GM12878 (cell line): ENCODE data around the gene CTNNBL1. TPM values are rescaled to one million over a fixed set of nuclear protein-coding genes. Genes with fewer than 3 reads are reported as not detected.

Experiments used
- ATAC-seq: fragments of 200-7000 bp; cut with Tn5 transposase; 3 replicates; pipeline ENCODE4 v1.9.1; 2020; ENCODE audit warnings: mild to moderate bottlenecking, moderate library complexity
- BruUV-seq: library from RNA; stranded (reverse); fragments of 400-500 nt; replicated peaks from 2 replicates; lab custom pipeline; 2021; lab: Mats Ljungman, UMichigan
- CTCF ChIA-PET: fragments of 300-600 bp; sonication (Branson Sonifier 250); formaldehyde crosslinking; extraction: SDS; loops from one replicate; lab custom pipeline; 2021; ENCODE audit warnings: inconsistent platforms; lab: Yijun Ruan, JAX
- POLR2A ChIA-PET: fragments of 350-600 bp; formaldehyde crosslinking; extraction: SDS; loops from one replicate; lab custom pipeline; 2021; ENCODE audit warnings: inconsistent platforms; lab: Charles Lee
- RAD21 ChIA-PET: fragments of 300-600 bp; sonication (Branson Sonifier 250); formaldehyde crosslinking; loops from one replicate; lab custom pipeline; 2023; ENCODE audit warnings: antibody characterized with exemption; ENCODE audit not compliant: unreplicated experiment; lab: Charles Lee
- SMC1A ChIA-PET: fragments of 300-600 bp; sonication (Branson Sonifier 250); formaldehyde crosslinking; loops from one replicate; lab custom pipeline; 2023; ENCODE audit not compliant: unreplicated experiment, uncharacterized antibody; lab: Charles Lee
- DNase-seq: peaks from one replicate; pipeline ENCODE4 v3.0.0-alpha.2; 2011; ENCODE audit warnings: low read depth, low spot score
- FAIRE-seq: peaks from 3 replicates; lab custom pipeline; 2011; peaks lifted over from hg19 to GRCh38; lab: Jason Lieb, UNC
- H2AFZ ChIP-seq: 2 replicates; pipeline ENCODE4 v1.6.0; 2011; ENCODE audit warnings: low read depth, low read length, control low read depth; ENCODE audit not compliant: control insufficient read depth
- H3K27ac ChIP-seq: 2 replicates; pipeline ENCODE4 v1.5.1; 2011; ENCODE audit warnings: control low read depth; ENCODE audit not compliant: control insufficient read depth, insufficient read depth
- H3K27me3 ChIP-seq, 2 experiments: replicated peaks in 1 of 2; 2 replicates each; pipeline versions ENCODE4 v1.6.0 to v1.6.1; 2011; ENCODE audit warnings: low read length in 1 of 2; ENCODE audit not compliant: control insufficient read depth in 2 of 2, insufficient read depth in 2 of 2
- H3K36me3 ChIP-seq, 2 experiments: 2 replicates each; pipeline ENCODE4 v1.5.1; 2011; ENCODE audit warnings: low read length in 1 of 2; ENCODE audit not compliant: control insufficient read depth in 2 of 2, insufficient read depth in 2 of 2
- H3K4me1 ChIP-seq: 2 replicates; pipeline ENCODE4 v1.6.1; 2011; ENCODE audit warnings: mild to moderate bottlenecking, low read length, moderate library complexity, mixed read lengths; ENCODE audit not compliant: control insufficient read depth, insufficient read depth
- H3K4me2 ChIP-seq: 2 replicates; pipeline ENCODE4 v1.6.0; 2011; ENCODE audit warnings: control low read depth; ENCODE audit not compliant: control insufficient read depth, insufficient read depth
- H3K4me3 ChIP-seq: fragments of 200-600 bp; sonication (generic); 2 replicates; pipeline ENCODE4 v1.5.1; 2016
- H3K79me2 ChIP-seq: 2 replicates; pipeline ENCODE4 v1.6.0; 2011; ENCODE audit warnings: low read length; ENCODE audit not compliant: control insufficient read depth, insufficient read depth
- H3K9ac ChIP-seq: 2 replicates; pipeline ENCODE4 v1.8.0; 2011; ENCODE audit warnings: low read length, control low read depth, mixed read lengths; ENCODE audit not compliant: control insufficient read depth, insufficient read depth
- H3K9me3 ChIP-seq: replicated peaks from 3 replicates; pipeline ENCODE4 v1.5.1; 2011; ENCODE audit warnings: mild to moderate bottlenecking, low read length; ENCODE audit not compliant: control insufficient read depth, insufficient read depth
- H4K20me1 ChIP-seq: 2 replicates; pipeline ENCODE4 v1.6.0; 2011; ENCODE audit not compliant: control insufficient read depth, insufficient read depth
- CREB1 ChIP-seq: IDR thresholded peaks from 2 replicates; pipeline ENCODE4 v1.6.1; 2012; ENCODE audit warnings: low read depth, mild to moderate bottlenecking, inconsistent platforms
- HSF1 ChIP-seq: fragments of 150-350 bp; IDR thresholded peaks from 2 replicates; pipeline ENCODE4 v1.6.1; 2014; ENCODE audit warnings: mild to moderate bottlenecking, low read depth, low read length
- LARP7 ChIP-seq: fragments of 450-650 bp; IDR thresholded peaks from 2 replicates; pipeline ENCODE4 v1.6.1; 2017; ENCODE audit warnings: mild to moderate bottlenecking
- NBN ChIP-seq: fragments of 450-650 bp; IDR thresholded peaks from 2 replicates; pipeline ENCODE4 v1.6.1; 2016
- NR2C2 ChIP-seq: IDR thresholded peaks from 2 replicates; pipeline ENCODE4 v1.6.1; 2011; ENCODE audit warnings: borderline replicate concordance, low read depth; ENCODE audit not compliant: control insufficient read depth, insufficient read length
- POLR2A ChIP-seq: IDR thresholded peaks from 2 replicates; pipeline ENCODE4 v1.6.1; 2011; ENCODE audit warnings: low read depth, mild to moderate bottlenecking, low read length
- RUNX3 ChIP-seq: IDR thresholded peaks from 2 replicates; pipeline ENCODE4 v1.6.1; 2012; ENCODE audit warnings: low read length, inconsistent platforms
- SIN3A ChIP-seq: IDR thresholded peaks from 2 replicates; pipeline ENCODE4 v1.6.1; 2012; ENCODE audit warnings: low read depth, low read length, improper control_type of control experiment
- TARDBP ChIP-seq: IDR thresholded peaks from 2 replicates; pipeline ENCODE4 v1.6.1; 2016; ENCODE audit warnings: borderline replicate concordance
- USF2 ChIP-seq: IDR thresholded peaks from 2 replicates; pipeline ENCODE4 v1.6.1; 2011; ENCODE audit warnings: low read depth, low read length, improper control_type of control experiment, borderline replicate concordance
- WGBS: methylation state at CpG from one replicate; pipeline ENCODE4 v1.1.6; 2016; ENCODE audit warnings: low lambda C conversion rate; ENCODE audit not compliant: insufficient replicate concordance, insufficient coverage; ENCODE audit errors: missing lambda C conversion rate; 5-methylcytosine and 5-hydroxymethylcytosine counted together
- in situ Hi-C: fragments of 300-500 bp; cut with MboI; formaldehyde crosslinking; loops from 9 replicates; pipeline ENCODE4 v1.14.3; 2018; ENCODE audit warnings: mixed read lengths
- intact Hi-C: fragments of 100-400 bp; cut with micrococcal nuclease; formaldehyde crosslinking; loops from one replicate; pipeline ENCODE4 v1.14.2; 2022; ENCODE audit not compliant: unreplicated experiment
- polyA plus RNA-seq, 11 experiments: library from polyadenylated mRNA; depleted of rRNA in 4 of 11; unstranded in 6 of 11; stranded (reverse) in 5 of 11; fragments of >200 nt; fragmentation: Nextera tagmentation in 4 of 11; fragmentation: Illumina TruSeq in 1 of 11; extraction: Ambion mirVana in 4 of 11; extraction: Trizol in 1 of 11; gene quantifications; 1 replicate in 1 of 11; 2 replicates in 10 of 11; pipeline versions ENCODE4 v1.2.1 to v1.2.3, GENCODE V29; 2011 to 2016; ENCODE audit warnings: inconsistent platforms in 2 of 11, missing spikeins in 2 of 11, low read depth in 1 of 11
- total RNA-seq, 4 experiments: library from RNA; depleted of rRNA in 3 of 4; stranded (reverse); fragments of >200 nt in 3 of 4; fragmentation: Illumina TruSeq in 1 of 4; extraction: Trizol in 1 of 4; gene quantifications; 2 replicates each; pipeline versions ENCODE4 v1.2.1 to v1.2.3, GENCODE V29; 2013 to 2021

CTNNBL1 gene
- total and polyA plus RNA-seq, 10 of the 15 experiments (the other 5 are each of a cell fraction or from before 2014, with no cell fraction given), result 43.1 to 102 (median 67.8) TPM

GRCh38 chr20:37841971-37842370 lies 148.1 kb downstream of the CTNNBL1 start (continued):
- TF ChIP-seq TARDBP, result no peak
- no peak for TF ChIP-seq USF2

GRCh38 chr20:37845241-37845681 lies 151.4 kb downstream of the CTNNBL1 start:
- no TSS peak for BruUV-seq
- 88% methylated on average over 10 of the region's 10 CpGs for WGBS
- Histone ChIP-seq H3K27me3 (no peaks in the 10 kb centered on the region), H3K4me2 (no peak overlapping the region), H3K27ac (no peak overlapping the region), H4K20me1 (no peaks in the 10 kb centered on the region), H3K79me2 (no peaks in the 10 kb centered on the region), H3K9me3 (no peaks in the 10 kb centered on the region), H3K4me1 (peaks cover 2% of the 10 kb centered on the region; the same call in 1 of the 2 replicates), H2AFZ (no peak overlapping the region), H3K9ac (no peak overlapping the region), H3K36me3 (peaks cover 13 to 15% of the 10 kb centered on the region in 2 experiments), H3K4me3 (no peak overlapping the region)
- RAD21 ChIA-PET, result no interaction called here
- in situ Hi-C loops (no loop called here), intact Hi-C loops (no loop called here)
- DNase-seq, result no peak
- FAIRE-seq, result no peak
- no peak for ATAC-seq
- POLR2A ChIA-PET, result no interaction called here
- TF ChIP-seq POLR2A, result no peak
- no peak for TF ChIP-seq RUNX3
- TF ChIP-seq NBN, result no peak
- no peak for TF ChIP-seq LARP7
- CTCF ChIA-PET, result no interaction called here
- SMC1A ChIA-PET, result no interaction called here

- ChIA-PET SMC1A (no interaction called here), CTCF (no interaction called here), RAD21 (no interaction called here), POLR2A (no interaction called here)
- Histone ChIP-seq H4K20me1 (no peaks in the 10 kb centered on the region), H3K4me1 (peaks cover 5% of the 10 kb centered on the region), H3K4me3 (no peak overlapping the region), H3K4me2 (no peak overlapping the region), H3K9ac (no peak overlapping the region), H2AFZ (no peak overlapping the region), H3K27me3 (no peaks in the 10 kb centered on the region), H3K9me3 (no peaks in the 10 kb centered on the region), H3K36me3 (peaks cover 13% of the 10 kb centered on the region in 2 experiments), H3K79me2 (no peaks in the 10 kb centered on the region), H3K27ac (no peak overlapping the region)
- ATAC-seq (no peak), FAIRE-seq (no peak), DNase-seq (no peak)
- in situ Hi-C loops, result no loop called here
- TF ChIP-seq NR2C2 (no peak), CREB1 (no peak), HSF1 (no peak), SIN3A (no peak)
- intact Hi-C loops, result no loop called here
- 92% methylated on average over 5 of the region's 5 CpGs for WGBS
- BruUV-seq, result no TSS peak
These were observed 152.0 kb downstream of the CTNNBL1 start for GRCh38 chr20:37845878-37846277.
